Stimulated activated CD8-positive, alpha-beta memory T cell treated with anti-CD3 and anti-CD28 coated beads, Interleukin-4, amount 100 ng/mL, for 48 hours (primary cell): ENCODE results near the gene GHRH.

Experiments
- DNase-seq: peaks from one replicate; pipeline ENCODE4 v3.0.0-alpha.2; 2020

Gene GHRH

GRCh38 chr20:37202267-37202943 lies 59.2 kb downstream of the GHRH start:
- DNase-seq: no peak

- DNase-seq: no peak
Measured at GRCh38 chr20:37201827-37202162, 59.8 kb downstream of the GHRH start.
